A549 (cell line): ENCODE measurements around the gene ATP5PD.

Experiments
- CHD2 ChIP-seq: fragments of 150-350 bp; IDR thresholded peaks from 2 replicates; pipeline ENCODE4 v1.6.1; 2014; ENCODE audit warnings: low read length; ENCODE audit not compliant: partially characterized antibody
- HDAC2 ChIP-seq: fragments of 200-600 bp; sonication (generic); IDR thresholded peaks from 2 replicates; pipeline ENCODE4 v1.6.1; 2016
- JUN ChIP-seq, 2 experiments: fragments of >200 bp; sonication (Bioruptor Twin); formaldehyde crosslinking; IDR thresholded peaks; 2 replicates in 1 of 2; 3 replicates in 1 of 2; pipeline ENCODE4 v1.6.1; 2016 to 2017
- MAFK ChIP-seq: fragments of 450-650 bp; IDR thresholded peaks from 2 replicates; pipeline ENCODE4 v1.6.1; 2014; ENCODE audit not compliant: partially characterized antibody
- MAZ ChIP-seq: fragments of 150-350 bp; IDR thresholded peaks from 2 replicates; pipeline ENCODE4 v1.6.1; 2014; ENCODE audit warnings: antibody characterized with exemption, low read depth, low read length, borderline replicate concordance
- POLR2A ChIP-seq: IDR thresholded peaks from 2 replicates; pipeline ENCODE4 v1.6.1; 2012; ENCODE audit warnings: mild to moderate bottlenecking, low read length
- SMC3 ChIP-seq: fragments of >200 bp; sonication (Bioruptor Twin); formaldehyde crosslinking; IDR thresholded peaks from 3 replicates; pipeline ENCODE4 v1.6.1; 2018; ENCODE audit warnings: inconsistent platforms
- TF ChIP-seq, protein P1 (sequence below): fragments of >200 bp; sonication (Bioruptor Twin); formaldehyde crosslinking; IDR thresholded peaks from 3 replicates; pipeline ENCODE4 v1.5.1; 2016
- TF ChIP-seq, protein P2 (sequence below): fragments of 450-650 bp; IDR thresholded peaks from 2 replicates; pipeline ENCODE4 v1.6.1; 2014; ENCODE audit warnings: antibody characterized with exemption
- TF ChIP-seq, protein P3 (sequence below): fragments of >200 bp; sonication (Bioruptor Twin); formaldehyde crosslinking; IDR thresholded peaks from 2 replicates; pipeline ENCODE4 v1.6.1; 2016
- TF ChIP-seq, protein P4 (sequence below): fragments of 200-600 bp; sonication (generic); IDR thresholded peaks from 2 replicates; pipeline ENCODE4 v1.6.1; 2016; ENCODE audit warnings: antibody characterized with exemption, mild to moderate bottlenecking, moderate library complexity
- TF ChIP-seq, protein P5 (sequence below): fragments of 250-450 bp; sonication (Bioruptor Pico); IDR thresholded peaks from 2 replicates; pipeline ENCODE4 v1.5.0; 2021; ENCODE audit warnings: mild to moderate bottlenecking, moderate library complexity, borderline replicate concordance

DNA sequence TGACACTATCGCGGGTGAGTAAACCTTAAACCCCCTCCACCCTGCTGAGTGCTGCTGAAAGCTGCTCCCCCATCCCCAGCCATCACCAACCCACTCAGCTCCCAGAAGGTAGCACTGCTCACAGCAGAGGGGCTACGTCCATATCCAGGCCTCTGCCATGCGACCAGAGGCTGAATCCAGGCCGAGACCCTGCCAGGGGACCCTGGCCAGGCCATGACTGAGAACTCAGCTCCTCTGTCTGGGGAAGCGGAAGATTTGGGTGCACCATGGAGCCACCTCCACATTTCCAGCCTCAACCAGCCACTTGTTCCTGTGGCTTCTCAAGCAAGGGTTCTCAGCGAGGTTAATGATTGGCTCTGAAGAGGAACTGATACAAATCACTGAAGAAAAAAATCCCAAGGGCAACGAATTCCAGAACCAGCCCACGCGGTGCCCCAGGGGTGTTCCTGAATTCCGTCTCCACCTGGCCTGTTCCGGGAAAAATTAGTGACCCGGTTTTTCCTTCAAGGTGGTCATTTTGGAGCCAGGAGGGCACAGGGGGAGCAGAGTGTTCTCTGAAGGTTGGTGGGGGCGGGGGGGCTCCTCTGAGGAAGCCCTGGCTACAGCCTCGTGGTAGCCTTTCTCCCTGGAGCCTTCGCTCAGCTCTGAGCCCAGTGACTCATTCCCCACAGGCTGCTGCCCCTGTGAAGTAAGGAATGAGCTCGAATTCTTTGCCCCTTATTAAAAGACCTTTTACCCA is 31.7 kb upstream of the ATP5PD start:
- TF ChIP-seq, protein P1, sequence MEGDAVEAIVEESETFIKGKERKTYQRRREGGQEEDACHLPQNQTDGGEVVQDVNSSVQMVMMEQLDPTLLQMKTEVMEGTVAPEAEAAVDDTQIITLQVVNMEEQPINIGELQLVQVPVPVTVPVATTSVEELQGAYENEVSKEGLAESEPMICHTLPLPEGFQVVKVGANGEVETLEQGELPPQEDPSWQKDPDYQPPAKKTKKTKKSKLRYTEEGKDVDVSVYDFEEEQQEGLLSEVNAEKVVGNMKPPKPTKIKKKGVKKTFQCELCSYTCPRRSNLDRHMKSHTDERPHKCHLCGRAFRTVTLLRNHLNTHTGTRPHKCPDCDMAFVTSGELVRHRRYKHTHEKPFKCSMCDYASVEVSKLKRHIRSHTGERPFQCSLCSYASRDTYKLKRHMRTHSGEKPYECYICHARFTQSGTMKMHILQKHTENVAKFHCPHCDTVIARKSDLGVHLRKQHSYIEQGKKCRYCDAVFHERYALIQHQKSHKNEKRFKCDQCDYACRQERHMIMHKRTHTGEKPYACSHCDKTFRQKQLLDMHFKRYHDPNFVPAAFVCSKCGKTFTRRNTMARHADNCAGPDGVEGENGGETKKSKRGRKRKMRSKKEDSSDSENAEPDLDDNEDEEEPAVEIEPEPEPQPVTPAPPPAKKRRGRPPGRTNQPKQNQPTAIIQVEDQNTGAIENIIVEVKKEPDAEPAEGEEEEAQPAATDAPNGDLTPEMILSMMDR, result no peak
- TF ChIP-seq JUN (IDR thresholded peaks at IDR 0.05), result no peak; a peak in 1 of 5 replicates
- no peak for TF ChIP-seq MAFK
- no peak for TF ChIP-seq CHD2
- TF ChIP-seq, protein P2, sequence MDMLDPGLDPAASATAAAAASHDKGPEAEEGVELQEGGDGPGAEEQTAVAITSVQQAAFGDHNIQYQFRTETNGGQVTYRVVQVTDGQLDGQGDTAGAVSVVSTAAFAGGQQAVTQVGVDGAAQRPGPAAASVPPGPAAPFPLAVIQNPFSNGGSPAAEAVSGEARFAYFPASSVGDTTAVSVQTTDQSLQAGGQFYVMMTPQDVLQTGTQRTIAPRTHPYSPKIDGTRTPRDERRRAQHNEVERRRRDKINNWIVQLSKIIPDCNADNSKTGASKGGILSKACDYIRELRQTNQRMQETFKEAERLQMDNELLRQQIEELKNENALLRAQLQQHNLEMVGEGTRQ, result no peak
- TF ChIP-seq, protein P3, sequence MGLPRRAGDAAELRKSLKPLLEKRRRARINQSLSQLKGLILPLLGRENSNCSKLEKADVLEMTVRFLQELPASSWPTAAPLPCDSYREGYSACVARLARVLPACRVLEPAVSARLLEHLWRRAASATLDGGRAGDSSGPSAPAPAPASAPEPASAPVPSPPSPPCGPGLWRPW, result no peak
- TF ChIP-seq MAZ, result no peak
- TF ChIP-seq, protein P4, sequence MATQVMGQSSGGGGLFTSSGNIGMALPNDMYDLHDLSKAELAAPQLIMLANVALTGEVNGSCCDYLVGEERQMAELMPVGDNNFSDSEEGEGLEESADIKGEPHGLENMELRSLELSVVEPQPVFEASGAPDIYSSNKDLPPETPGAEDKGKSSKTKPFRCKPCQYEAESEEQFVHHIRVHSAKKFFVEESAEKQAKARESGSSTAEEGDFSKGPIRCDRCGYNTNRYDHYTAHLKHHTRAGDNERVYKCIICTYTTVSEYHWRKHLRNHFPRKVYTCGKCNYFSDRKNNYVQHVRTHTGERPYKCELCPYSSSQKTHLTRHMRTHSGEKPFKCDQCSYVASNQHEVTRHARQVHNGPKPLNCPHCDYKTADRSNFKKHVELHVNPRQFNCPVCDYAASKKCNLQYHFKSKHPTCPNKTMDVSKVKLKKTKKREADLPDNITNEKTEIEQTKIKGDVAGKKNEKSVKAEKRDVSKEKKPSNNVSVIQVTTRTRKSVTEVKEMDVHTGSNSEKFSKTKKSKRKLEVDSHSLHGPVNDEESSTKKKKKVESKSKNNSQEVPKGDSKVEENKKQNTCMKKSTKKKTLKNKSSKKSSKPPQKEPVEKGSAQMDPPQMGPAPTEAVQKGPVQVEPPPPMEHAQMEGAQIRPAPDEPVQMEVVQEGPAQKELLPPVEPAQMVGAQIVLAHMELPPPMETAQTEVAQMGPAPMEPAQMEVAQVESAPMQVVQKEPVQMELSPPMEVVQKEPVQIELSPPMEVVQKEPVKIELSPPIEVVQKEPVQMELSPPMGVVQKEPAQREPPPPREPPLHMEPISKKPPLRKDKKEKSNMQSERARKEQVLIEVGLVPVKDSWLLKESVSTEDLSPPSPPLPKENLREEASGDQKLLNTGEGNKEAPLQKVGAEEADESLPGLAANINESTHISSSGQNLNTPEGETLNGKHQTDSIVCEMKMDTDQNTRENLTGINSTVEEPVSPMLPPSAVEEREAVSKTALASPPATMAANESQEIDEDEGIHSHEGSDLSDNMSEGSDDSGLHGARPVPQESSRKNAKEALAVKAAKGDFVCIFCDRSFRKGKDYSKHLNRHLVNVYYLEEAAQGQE, result no peak
- TF ChIP-seq, protein P5, sequence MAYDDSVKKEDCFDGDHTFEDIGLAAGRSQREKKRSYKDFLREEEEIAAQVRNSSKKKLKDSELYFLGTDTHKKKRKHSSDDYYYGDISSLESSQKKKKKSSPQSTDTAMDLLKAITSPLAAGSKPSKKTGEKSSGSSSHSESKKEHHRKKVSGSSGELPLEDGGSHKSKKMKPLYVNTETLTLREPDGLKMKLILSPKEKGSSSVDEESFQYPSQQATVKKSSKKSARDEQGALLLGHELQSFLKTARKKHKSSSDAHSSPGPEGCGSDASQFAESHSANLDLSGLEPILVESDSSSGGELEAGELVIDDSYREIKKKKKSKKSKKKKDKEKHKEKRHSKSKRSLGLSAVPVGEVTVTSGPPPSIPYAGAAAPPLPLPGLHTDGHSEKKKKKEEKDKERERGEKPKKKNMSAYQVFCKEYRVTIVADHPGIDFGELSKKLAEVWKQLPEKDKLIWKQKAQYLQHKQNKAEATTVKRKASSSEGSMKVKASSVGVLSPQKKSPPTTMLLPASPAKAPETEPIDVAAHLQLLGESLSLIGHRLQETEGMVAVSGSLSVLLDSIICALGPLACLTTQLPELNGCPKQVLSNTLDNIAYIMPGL (CRISPR knock-in tag), result no peak
- no peak for TF ChIP-seq SMC3
- no peak for TF ChIP-seq POLR2A
- TF ChIP-seq HDAC2, result no peak
